Measurements from ENCODE around the gene FCHSD2.

Gene FCHSD2

DNA sequence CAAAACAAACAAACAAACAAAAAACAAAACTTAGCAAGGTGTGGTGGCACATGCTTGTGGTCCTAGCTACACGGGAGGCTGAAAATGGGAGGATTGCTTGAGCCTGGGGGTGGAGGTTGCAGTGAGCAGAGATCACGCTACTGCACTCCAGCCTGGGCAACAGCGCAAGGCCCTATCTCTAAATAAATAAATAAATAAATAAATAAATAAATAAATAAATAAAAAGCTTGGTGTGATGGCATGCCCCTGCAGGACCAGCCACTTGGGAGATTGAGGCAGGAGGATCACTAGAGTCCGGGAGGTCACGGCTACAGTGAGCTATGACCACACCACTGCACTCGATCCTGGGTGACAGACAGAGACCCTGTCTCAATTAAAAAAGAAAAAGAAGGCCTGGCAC, 339.3 kb downstream of the FCHSD2 start:
- Histone ChIP-seq H3K27me3 (ENCODE audit: insufficient read depth, low read length, poor library complexity) (no peaks in the 10 kb centered on the region), H3K4me2 (ENCODE audit: insufficient read depth, low read length) (no peak overlapping the region), H3K4me3 (ENCODE audit: low read depth in 1 of 2, low read length in 2 of 2) (no peak overlapping the region), H3K9me3 (ENCODE audit: insufficient read depth, low read length, severe bottlenecking) (no peaks in the 10 kb centered on the region), H3K79me2 (ENCODE audit: insufficient read depth, low read length) (no peaks in the 10 kb centered on the region), H3K4me1 (ENCODE audit: insufficient read depth, low read length) (no peaks in the 10 kb centered on the region), H3K36me3 (ENCODE audit: insufficient read depth, low read length) (no peaks in the 10 kb centered on the region), H4K20me1 (ENCODE audit: insufficient read depth, low read length) (no peaks in the 10 kb centered on the region), H3K27ac (ENCODE audit: low read length) (no peak overlapping the region), H3K9ac (ENCODE audit: low read depth, low read length) (no peak overlapping the region), H2AFZ (ENCODE audit: low read depth, low read length) (no peak overlapping the region)
- DNase-seq (no peak), ATAC-seq (ENCODE audit: insufficient read depth, low read depth) (no peak)
- TF ChIP-seq, protein P1, sequence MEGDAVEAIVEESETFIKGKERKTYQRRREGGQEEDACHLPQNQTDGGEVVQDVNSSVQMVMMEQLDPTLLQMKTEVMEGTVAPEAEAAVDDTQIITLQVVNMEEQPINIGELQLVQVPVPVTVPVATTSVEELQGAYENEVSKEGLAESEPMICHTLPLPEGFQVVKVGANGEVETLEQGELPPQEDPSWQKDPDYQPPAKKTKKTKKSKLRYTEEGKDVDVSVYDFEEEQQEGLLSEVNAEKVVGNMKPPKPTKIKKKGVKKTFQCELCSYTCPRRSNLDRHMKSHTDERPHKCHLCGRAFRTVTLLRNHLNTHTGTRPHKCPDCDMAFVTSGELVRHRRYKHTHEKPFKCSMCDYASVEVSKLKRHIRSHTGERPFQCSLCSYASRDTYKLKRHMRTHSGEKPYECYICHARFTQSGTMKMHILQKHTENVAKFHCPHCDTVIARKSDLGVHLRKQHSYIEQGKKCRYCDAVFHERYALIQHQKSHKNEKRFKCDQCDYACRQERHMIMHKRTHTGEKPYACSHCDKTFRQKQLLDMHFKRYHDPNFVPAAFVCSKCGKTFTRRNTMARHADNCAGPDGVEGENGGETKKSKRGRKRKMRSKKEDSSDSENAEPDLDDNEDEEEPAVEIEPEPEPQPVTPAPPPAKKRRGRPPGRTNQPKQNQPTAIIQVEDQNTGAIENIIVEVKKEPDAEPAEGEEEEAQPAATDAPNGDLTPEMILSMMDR (IDR thresholded peaks at IDR 0.05; ENCODE audit: borderline replicate concordance, extremely low read depth, low read length, poor library complexity, severe bottlenecking), result no peak
- TF ChIP-seq EZH2 (IDR thresholded peaks at IDR 0.05; ENCODE audit: borderline replicate concordance, low read depth, low read length, severe bottlenecking), result no peak

DNA sequence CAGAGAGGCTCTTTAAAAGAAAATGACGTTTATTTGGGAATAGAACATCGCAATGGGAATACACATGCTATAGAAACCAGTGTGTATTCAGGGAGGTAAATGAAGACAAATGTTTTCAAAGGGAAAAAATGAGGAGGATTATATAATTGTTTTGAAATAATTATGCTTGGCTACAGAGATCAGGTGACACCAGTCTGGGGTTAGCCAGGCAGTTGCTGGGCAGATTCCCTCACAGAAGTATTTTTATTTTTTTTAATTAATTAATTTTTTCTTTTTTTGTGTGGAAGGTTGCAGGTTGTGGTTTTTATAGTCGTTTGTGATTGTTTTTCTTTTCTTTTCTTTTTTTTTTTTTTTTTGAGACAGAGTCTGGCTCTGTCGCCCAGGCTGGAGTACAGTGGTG, 342.7 kb downstream of the FCHSD2 start:
- TF ChIP-seq, protein P1 (IDR thresholded peaks at IDR 0.05; ENCODE audit: borderline replicate concordance, extremely low read depth, low read length, poor library complexity, severe bottlenecking), result no peak
- no peak for TF ChIP-seq EZH2 (IDR thresholded peaks at IDR 0.05; ENCODE audit: borderline replicate concordance, low read depth, low read length, severe bottlenecking)
- ATAC-seq (ENCODE audit: insufficient read depth, low read depth) (no peak), DNase-seq (no peak)
- Histone ChIP-seq H4K20me1 (ENCODE audit: insufficient read depth, low read length) (no peaks in the 10 kb centered on the region), H3K36me3 (ENCODE audit: insufficient read depth, low read length) (no peaks in the 10 kb centered on the region), H3K9me3 (ENCODE audit: insufficient read depth, low read length, severe bottlenecking) (no peaks in the 10 kb centered on the region), H3K4me1 (ENCODE audit: insufficient read depth, low read length) (peaks cover 5% of the 10 kb centered on the region), H3K27ac (ENCODE audit: low read length) (no peak overlapping the region), H3K79me2 (ENCODE audit: insufficient read depth, low read length) (no peaks in the 10 kb centered on the region), H3K4me3 (ENCODE audit: low read depth in 1 of 2, low read length in 2 of 2) (no peak overlapping the region), H3K9ac (ENCODE audit: low read depth, low read length) (no peak overlapping the region), H2AFZ (ENCODE audit: low read depth, low read length) (no peak overlapping the region), H3K4me2 (ENCODE audit: insufficient read depth, low read length) (no peak overlapping the region), H3K27me3 (ENCODE audit: insufficient read depth, low read length, poor library complexity) (no peaks in the 10 kb centered on the region)

DNA sequence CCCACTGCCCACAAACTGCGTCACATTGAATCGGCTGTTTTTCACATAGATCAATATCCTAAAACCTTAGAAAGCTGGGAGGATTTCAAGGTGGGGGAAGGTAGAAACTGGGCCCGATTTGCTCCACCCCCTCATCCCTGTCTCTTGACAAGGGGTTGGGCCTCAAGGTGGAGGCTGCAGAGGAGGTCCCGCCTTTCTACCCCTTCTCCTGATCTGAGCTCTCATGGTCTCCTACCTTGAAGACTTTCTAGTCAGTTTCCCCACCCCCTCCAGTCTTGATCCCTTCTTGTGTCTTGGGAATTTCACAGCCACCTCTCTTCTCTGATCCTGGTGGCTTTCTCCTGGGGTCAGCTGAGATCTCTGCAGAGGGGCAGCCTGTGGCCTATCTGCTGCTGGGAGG, 343.8 kb downstream of the FCHSD2 start:
- peaks cover 11% of the 10 kb centered on the region for H3K4me1 ChIP-seq (ENCODE audit: insufficient read depth, low read length)

More for the DNA sequence above, 343.8 kb downstream of the FCHSD2 start:
- no peaks in the 10 kb centered on the region for H3K79me2 ChIP-seq (ENCODE audit: insufficient read depth, low read length)
- H3K9ac ChIP-seq (ENCODE audit: low read depth, low read length), result no peak overlapping the region
- no peaks in the 10 kb centered on the region for H3K36me3 ChIP-seq (ENCODE audit: insufficient read depth, low read length)
- no peaks in the 10 kb centered on the region for H3K9me3 ChIP-seq (ENCODE audit: insufficient read depth, low read length, severe bottlenecking)
- H4K20me1 ChIP-seq (ENCODE audit: insufficient read depth, low read length), result no peaks in the 10 kb centered on the region
- H3K4me2 ChIP-seq (ENCODE audit: insufficient read depth, low read length), result no peak overlapping the region
- no peak for TF ChIP-seq EZH2 (IDR thresholded peaks at IDR 0.05; ENCODE audit: borderline replicate concordance, low read depth, low read length, severe bottlenecking)
- TF ChIP-seq, protein P1 (IDR thresholded peaks at IDR 0.05; ENCODE audit: borderline replicate concordance, extremely low read depth, low read length, poor library complexity, severe bottlenecking), result no peak
- H3K27ac ChIP-seq (ENCODE audit: low read length), result no peak overlapping the region
- no peaks in the 10 kb centered on the region for H3K27me3 ChIP-seq (ENCODE audit: insufficient read depth, low read length, poor library complexity)
- no peak overlapping the region for H2AFZ ChIP-seq (ENCODE audit: low read depth, low read length)
- DNase-seq (no peak), ATAC-seq (ENCODE audit: insufficient read depth, low read depth) (no peak)
- no peak overlapping the region for H3K4me3 ChIP-seq (ENCODE audit: low read depth in 1 of 2, low read length in 2 of 2)

Measured in DND-41 (cell line).